K562 (cell line): ENCODE results near the gene SLC2A6. TPM values are rescaled to one million over a fixed set of nuclear protein-coding genes. Genes with fewer than 3 reads are reported as not detected.

ENCODE experiments used
- ARID3B ChIP-seq: fragments of 250-450 bp; sonication (Bioruptor Pico); IDR thresholded peaks from 2 replicates; pipeline ENCODE4 v1.4.0; 2020; ENCODE audit warnings: borderline replicate concordance
- DDX20 ChIP-seq: fragments of 450-650 bp; IDR thresholded peaks from 2 replicates; pipeline ENCODE4 v1.6.1; 2016; ENCODE audit warnings: missing genetic modification characterization, low read depth, mild to moderate bottlenecking, missing compliant biosample characterization, moderate library complexity
- IFI16 ChIP-seq: fragments of 250-450 bp; sonication (Bioruptor Pico); IDR thresholded peaks from 2 replicates; pipeline ENCODE4 v2.1.2; 2022; ENCODE audit warnings: mild to moderate bottlenecking, inconsistent platforms
- MTF1 ChIP-seq: fragments of 250-450 bp; sonication (Bioruptor Pico); IDR thresholded peaks from 2 replicates; pipeline ENCODE4 v1.9.0; 2021; ENCODE audit warnings: moderate library complexity, mild to moderate bottlenecking, inconsistent platforms, borderline replicate concordance
- NCOR1 ChIP-seq: fragments of 450-650 bp; IDR thresholded peaks from 2 replicates; pipeline ENCODE4 v1.6.1; 2016; ENCODE audit warnings: mild to moderate bottlenecking, moderate library complexity
- NR4A1 ChIP-seq, 2 experiments: fragments of 250-450 bp in 1 of 2; fragments of 450-650 bp in 1 of 2; sonication (Bioruptor Pico) in 1 of 2; IDR thresholded peaks; 2 replicates each; pipeline versions ENCODE4 v1.4.0 to v1.6.1; 2016 to 2020; ENCODE audit warnings: mild to moderate bottlenecking in 2 of 2, missing compliant biosample characterization in 1 of 2, missing genetic modification characterization in 1 of 2, moderate library complexity in 1 of 2
- RBM25 ChIP-seq: fragments of 200-400 bp; formaldehyde crosslinking; IDR thresholded peaks from 2 replicates; pipeline ENCODE4 v1.6.1; 2018; ENCODE audit warnings: low read length, low read depth, moderate library complexity; ENCODE audit not compliant: severe bottlenecking
- SRSF9 ChIP-seq: fragments of 200-400 bp; formaldehyde crosslinking; IDR thresholded peaks from 2 replicates; pipeline ENCODE4 v1.6.1; 2017; ENCODE audit warnings: low read depth, low read length, borderline replicate concordance
- polyA plus RNA-seq, 8 experiments: library from polyadenylated mRNA; depleted of rRNA in 4 of 8; stranded (reverse) in 5 of 8; unstranded in 3 of 8; fragments of >200 nt; fragmentation: Nextera tagmentation in 2 of 8; fragmentation: Illumina TruSeq in 1 of 8; extraction: Ambion mirVana in 2 of 8; extraction: Trizol in 1 of 8; gene quantifications; 2 replicates each; pipeline versions ENCODE4 v1.2.1 to v1.2.3, GENCODE V29; 2011 to 2014; ENCODE audit warnings: inconsistent platforms in 1 of 8, missing spikeins in 1 of 8
- total RNA-seq, 7 experiments: library from RNA; depleted of rRNA in 6 of 7; stranded (reverse); fragments of >200 nt in 6 of 7; fragmentation: Illumina TruSeq in 2 of 7; extraction: Trizol in 2 of 7; gene quantifications; 2 replicates each; pipeline versions ENCODE4 v1.2.1 to v1.2.3, GENCODE V29; 2011 to 2021; ENCODE audit warnings: low replicate concordance in 1 of 7
- TF ChIP-seq, protein P1 (sequence below): fragments of 450-650 bp; IDR thresholded peaks from 2 replicates; pipeline ENCODE4 v1.6.1; 2016; ENCODE audit warnings: low read depth
- TF ChIP-seq, protein P2 (sequence below): fragments of 250-450 bp; sonication (Bioruptor Pico); IDR thresholded peaks from 2 replicates; pipeline ENCODE4 v1.5.0; 2021; ENCODE audit warnings: mild to moderate bottlenecking, borderline replicate concordance
- TF ChIP-seq, protein P3 (sequence below): fragments of 250-450 bp; sonication (Bioruptor Pico); IDR thresholded peaks from 2 replicates; pipeline ENCODE4 v1.4.0; 2020; ENCODE audit warnings: mild to moderate bottlenecking

SLC2A6 gene
- total and polyA plus RNA-seq, 9 of the 15 experiments (the other 6 are each of a cell fraction or from before 2014, with no cell fraction given), result 0.04 to 0.38 (median 0.09) TPM; not detected in 3

DNA sequence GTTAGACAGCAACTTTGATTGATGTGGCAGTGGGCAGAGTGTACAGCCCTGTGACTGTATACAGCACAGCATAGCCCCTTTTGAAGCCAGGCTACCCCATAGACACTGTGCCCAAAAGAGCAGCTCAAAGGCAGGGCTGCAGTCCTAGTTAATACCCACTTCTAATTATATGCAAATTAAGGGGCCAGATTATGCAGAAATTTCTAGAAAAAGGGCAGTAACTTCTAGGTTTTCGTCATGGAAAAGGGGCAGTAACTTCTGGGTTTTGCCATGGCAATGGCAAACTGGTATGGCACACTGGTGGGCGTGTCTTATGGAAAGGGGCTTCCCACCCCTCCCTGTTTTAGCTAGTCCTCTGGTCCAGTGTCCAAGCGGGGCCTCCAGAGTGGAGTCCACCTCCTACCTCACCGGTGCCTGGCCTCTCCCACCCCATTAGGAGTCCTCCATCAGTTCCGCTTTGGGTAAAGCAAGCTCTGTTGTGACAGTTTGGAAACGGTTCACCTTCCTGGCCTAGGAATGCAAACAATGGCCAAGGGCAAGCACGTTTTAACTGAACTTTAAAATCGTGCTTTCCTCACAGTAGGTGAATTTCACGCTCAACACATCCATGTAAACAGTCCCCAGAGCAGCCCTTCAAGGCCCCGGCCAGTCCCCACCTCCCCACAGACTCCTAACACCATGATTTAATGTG is 51.1 kb downstream of the SLC2A6 start (continued):
- TF ChIP-seq, protein P1, sequence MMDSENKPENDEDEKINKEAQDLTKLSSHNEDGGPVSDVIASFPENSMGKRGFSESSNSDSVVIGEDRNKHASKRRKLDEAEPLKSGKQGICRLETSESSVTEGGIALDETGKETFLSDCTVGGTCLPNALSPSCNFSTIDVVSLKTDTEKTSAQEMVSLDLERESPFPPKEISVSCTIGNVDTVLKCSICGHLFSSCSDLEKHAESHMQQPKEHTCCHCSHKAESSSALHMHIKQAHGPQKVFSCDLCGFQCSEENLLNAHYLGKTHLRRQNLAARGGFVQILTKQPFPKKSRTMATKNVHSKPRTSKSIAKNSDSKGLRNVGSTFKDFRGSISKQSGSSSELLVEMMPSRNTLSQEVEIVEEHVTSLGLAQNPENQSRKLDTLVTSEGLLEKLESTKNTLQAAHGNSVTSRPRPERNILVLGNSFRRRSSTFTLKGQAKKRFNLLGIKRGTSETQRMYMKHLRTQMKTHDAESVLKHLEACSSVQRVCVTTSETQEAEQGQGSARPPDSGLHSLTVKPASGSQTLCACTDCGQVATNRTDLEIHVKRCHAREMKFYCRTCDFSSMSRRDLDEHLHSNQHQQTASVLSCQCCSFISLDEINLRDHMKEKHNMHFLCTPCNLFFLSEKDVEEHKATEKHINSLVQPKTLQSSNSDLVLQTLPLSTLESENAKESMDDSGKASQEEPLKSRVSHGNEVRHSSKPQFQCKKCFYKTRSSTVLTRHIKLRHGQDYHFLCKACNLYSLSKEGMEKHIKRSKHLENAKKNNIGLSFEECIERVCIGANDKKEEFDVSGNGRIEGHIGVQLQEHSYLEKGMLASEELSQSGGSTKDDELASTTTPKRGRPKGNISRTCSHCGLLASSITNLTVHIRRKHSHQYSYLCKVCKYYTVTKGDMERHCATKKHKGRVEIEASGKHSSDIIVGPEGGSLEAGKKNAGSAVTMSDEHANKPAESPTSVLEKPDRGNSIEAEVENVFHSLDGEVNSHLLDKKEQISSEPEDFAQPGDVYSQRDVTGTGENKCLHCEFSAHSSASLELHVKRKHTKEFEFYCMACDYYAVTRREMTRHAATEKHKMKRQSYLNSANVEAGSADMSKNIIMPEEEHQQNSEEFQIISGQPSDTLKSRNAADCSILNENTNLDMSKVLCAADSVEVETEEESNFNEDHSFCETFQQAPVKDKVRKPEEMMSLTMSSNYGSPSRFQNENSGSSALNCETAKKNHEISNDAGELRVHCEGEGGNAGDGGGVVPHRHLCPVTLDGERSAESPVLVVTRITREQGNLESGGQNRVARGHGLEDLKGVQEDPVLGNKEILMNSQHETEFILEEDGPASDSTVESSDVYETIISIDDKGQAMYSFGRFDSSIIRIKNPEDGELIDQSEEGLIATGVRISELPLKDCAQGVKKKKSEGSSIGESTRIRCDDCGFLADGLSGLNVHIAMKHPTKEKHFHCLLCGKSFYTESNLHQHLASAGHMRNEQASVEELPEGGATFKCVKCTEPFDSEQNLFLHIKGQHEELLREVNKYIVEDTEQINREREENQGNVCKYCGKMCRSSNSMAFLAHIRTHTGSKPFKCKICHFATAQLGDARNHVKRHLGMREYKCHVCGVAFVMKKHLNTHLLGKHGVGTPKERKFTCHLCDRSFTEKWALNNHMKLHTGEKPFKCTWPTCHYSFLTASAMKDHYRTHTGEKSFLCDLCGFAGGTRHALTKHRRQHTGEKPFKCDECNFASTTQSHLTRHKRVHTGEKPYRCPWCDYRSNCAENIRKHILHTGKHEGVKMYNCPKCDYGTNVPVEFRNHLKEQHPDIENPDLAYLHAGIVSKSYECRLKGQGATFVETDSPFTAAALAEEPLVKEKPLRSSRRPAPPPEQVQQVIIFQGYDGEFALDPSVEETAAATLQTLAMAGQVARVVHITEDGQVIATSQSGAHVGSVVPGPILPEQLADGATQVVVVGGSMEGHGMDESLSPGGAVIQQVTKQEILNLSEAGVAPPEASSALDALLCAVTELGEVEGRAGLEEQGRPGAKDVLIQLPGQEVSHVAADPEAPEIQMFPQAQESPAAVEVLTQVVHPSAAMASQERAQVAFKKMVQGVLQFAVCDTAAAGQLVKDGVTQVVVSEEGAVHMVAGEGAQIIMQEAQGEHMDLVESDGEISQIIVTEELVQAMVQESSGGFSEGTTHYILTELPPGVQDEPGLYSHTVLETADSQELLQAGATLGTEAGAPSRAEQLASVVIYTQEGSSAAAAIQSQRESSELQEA, result no peak
- TF ChIP-seq DDX20 (tag) (no peak), MTF1 (CRISPR knock-in tag) (no peak), ARID3B (CRISPR knock-in tag) (no peak), NCOR1 (no peak), RBM25 (no peak), IFI16 (no peak), NR4A1 (CRISPR knock-in tag; IDR thresholded peaks at IDR 0.05) (no peak), NR4A1 (tag; IDR thresholded peaks at IDR 0.05) (no peak), SRSF9 (no peak)
- TF ChIP-seq, protein P2, sequence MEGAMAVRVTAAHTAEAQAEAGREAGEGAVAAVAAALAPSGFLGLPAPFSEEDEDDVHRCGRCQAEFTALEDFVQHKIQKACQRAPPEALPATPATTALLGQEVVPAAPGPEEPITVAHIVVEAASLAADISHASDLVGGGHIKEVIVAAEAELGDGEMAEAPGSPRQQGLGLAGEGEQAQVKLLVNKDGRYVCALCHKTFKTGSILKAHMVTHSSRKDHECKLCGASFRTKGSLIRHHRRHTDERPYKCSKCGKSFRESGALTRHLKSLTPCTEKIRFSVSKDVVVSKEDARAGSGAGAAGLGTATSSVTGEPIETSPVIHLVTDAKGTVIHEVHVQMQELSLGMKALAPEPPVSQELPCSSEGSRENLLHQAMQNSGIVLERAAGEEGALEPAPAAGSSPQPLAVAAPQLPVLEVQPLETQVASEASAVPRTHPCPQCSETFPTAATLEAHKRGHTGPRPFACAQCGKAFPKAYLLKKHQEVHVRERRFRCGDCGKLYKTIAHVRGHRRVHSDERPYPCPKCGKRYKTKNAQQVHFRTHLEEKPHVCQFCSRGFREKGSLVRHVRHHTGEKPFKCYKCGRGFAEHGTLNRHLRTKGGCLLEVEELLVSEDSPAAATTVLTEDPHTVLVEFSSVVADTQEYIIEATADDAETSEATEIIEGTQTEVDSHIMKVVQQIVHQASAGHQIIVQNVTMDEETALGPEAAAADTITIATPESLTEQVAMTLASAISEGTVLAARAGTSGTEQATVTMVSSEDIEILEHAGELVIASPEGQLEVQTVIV, result no peak
- TF ChIP-seq, protein P3, sequence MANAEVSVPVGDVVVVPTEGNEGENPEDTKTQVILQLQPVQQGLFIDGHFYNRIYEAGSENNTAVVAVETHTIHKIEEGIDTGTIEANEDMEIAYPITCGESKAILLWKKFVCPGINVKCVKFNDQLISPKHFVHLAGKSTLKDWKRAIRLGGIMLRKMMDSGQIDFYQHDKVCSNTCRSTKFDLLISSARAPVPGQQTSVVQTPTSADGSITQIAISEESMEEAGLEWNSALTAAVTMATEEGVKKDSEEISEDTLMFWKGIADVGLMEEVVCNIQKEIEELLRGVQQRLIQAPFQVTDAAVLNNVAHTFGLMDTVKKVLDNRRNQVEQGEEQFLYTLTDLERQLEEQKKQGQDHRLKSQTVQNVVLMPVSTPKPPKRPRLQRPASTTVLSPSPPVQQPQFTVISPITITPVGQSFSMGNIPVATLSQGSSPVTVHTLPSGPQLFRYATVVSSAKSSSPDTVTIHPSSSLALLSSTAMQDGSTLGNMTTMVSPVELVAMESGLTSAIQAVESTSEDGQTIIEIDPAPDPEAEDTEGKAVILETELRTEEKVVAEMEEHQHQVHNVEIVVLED (CRISPR knock-in tag), result no peak
